GM23338 (cell line): Measurements from ENCODE around the gene RPL29. TPM values are rescaled to one million over a fixed set of nuclear protein-coding genes. Genes with fewer than 3 reads are reported as not detected.

Experiments used
- ATAC-seq: fragments of 200-7000 bp; cut with Tn5 transposase; 3 replicates; pipeline ENCODE4 v1.9.1; 2020
- DNase-seq: peaks from one replicate; pipeline ENCODE4 v3.0.0-alpha.2; 2015; ENCODE audit warnings: low spot score
- H2AFZ ChIP-seq: fragments of 200-600 bp; sonication (generic); 2 replicates; pipeline ENCODE4 v1.8.0; 2016; ENCODE audit warnings: antibody characterized with exemption, mild to moderate bottlenecking, moderate library complexity
- H3F3A ChIP-seq: fragments of 200-600 bp; sonication (generic); replicated peaks from 2 replicates; pipeline ENCODE4 v1.8.0; 2017; ENCODE audit warnings: antibody characterized with exemption, mixed run types, low read depth
- H3K27ac ChIP-seq: fragments of 200-600 bp; sonication (generic); 2 replicates; pipeline ENCODE4 v1.6.1; 2016; ENCODE audit warnings: low read depth
- H3K27me3 ChIP-seq: fragments of 200-600 bp; sonication (generic); 2 replicates; pipeline ENCODE4 v1.8.0; 2016; ENCODE audit warnings: mild to moderate bottlenecking, mixed run types, moderate library complexity; ENCODE audit not compliant: insufficient read depth
- H3K36me3 ChIP-seq: fragments of 200-600 bp; sonication (generic); 2 replicates; pipeline ENCODE4 v1.8.0; 2016; ENCODE audit warnings: mild to moderate bottlenecking; ENCODE audit not compliant: insufficient read depth
- H3K4me1 ChIP-seq: fragments of 200-600 bp; sonication (generic); 2 replicates; pipeline ENCODE4 v1.8.0; 2016; ENCODE audit warnings: mild to moderate bottlenecking, moderate library complexity; ENCODE audit not compliant: insufficient read depth
- H3K4me2 ChIP-seq: fragments of 200-600 bp; sonication (generic); 2 replicates; pipeline ENCODE4 v1.7.1; 2017; ENCODE audit warnings: mixed run types
- H3K4me3 ChIP-seq: fragments of 200-600 bp; sonication (generic); 2 replicates; pipeline ENCODE4 v1.6.1; 2016; ENCODE audit warnings: mixed run types
- H3K79me2 ChIP-seq: fragments of 200-600 bp; sonication (generic); replicated peaks from 2 replicates; pipeline ENCODE4 v1.8.0; 2017; ENCODE audit warnings: mild to moderate bottlenecking; ENCODE audit not compliant: insufficient read depth
- H3K9me2 ChIP-seq: fragments of 200-600 bp; sonication (generic); 2 replicates; pipeline ENCODE4 v1.8.0; 2017; ENCODE audit not compliant: insufficient read depth
- H4K20me1 ChIP-seq: fragments of 200-600 bp; sonication (generic); replicated peaks from 2 replicates; pipeline ENCODE4 v1.8.0; 2017; ENCODE audit warnings: mild to moderate bottlenecking; ENCODE audit not compliant: insufficient read depth
- H3K27ac Mint-ChIP-seq: 2 replicates; pipeline ENCODE4 v1.8.0; 2020; ENCODE audit warnings: inconsistent platforms, mild to moderate bottlenecking, moderate library complexity, mixed read lengths
- H3K27me3 Mint-ChIP-seq: 3 replicates; pipeline ENCODE4 v1.8.0; 2022; ENCODE audit warnings: low read depth, mild to moderate bottlenecking, moderate library complexity, mixed read lengths, inconsistent platforms; ENCODE audit not compliant: insufficient read depth, poor library complexity
- H3K36me3 Mint-ChIP-seq: 3 replicates; pipeline ENCODE4 v1.8.0; 2021; ENCODE audit warnings: low read depth, mild to moderate bottlenecking, inconsistent platforms, moderate library complexity, mixed read lengths
- H3K4me1 Mint-ChIP-seq: 3 replicates; pipeline ENCODE4 v1.8.0; 2020; ENCODE audit warnings: mild to moderate bottlenecking, inconsistent platforms, mixed read lengths
- H3K4me3 Mint-ChIP-seq: 3 replicates; pipeline ENCODE4 v1.8.0; 2021; ENCODE audit warnings: moderate library complexity, mild to moderate bottlenecking, inconsistent platforms, mixed read lengths
- H3K9me3 Mint-ChIP-seq: 3 replicates; pipeline ENCODE4 v1.8.0; 2020; ENCODE audit warnings: moderate library complexity, mild to moderate bottlenecking, inconsistent platforms, mixed read lengths
- CREB1 ChIP-seq: fragments of 250-450 bp; sonication (Bioruptor Pico); IDR thresholded peaks from 2 replicates; pipeline ENCODE4 v1.5.0; 2020; ENCODE audit warnings: low read depth, mild to moderate bottlenecking, moderate library complexity
- EZH2 ChIP-seq: fragments of 200-600 bp; sonication (generic); IDR thresholded peaks from one replicate; pipeline ENCODE4 v1.8.0; 2017; ENCODE audit warnings: antibody characterized with exemption, mild to moderate bottlenecking, low read depth; ENCODE audit not compliant: unreplicated experiment
- EZH2phosphoT487 ChIP-seq: fragments of 200-600 bp; sonication (generic); IDR thresholded peaks from one replicate; pipeline ENCODE4 v1.8.1; 2018; ENCODE audit warnings: antibody characterized with exemption; ENCODE audit not compliant: unreplicated experiment
- JUNB ChIP-seq: IDR thresholded peaks from one replicate; pipeline ENCODE4 v1.6.1; 2016; ENCODE audit warnings: antibody characterized with exemption; ENCODE audit not compliant: unreplicated experiment
- NANOG ChIP-seq: IDR thresholded peaks from 2 replicates; pipeline ENCODE4 v1.6.1; 2016; ENCODE audit warnings: antibody characterized with exemption, borderline replicate concordance
- POLR2AphosphoS5 ChIP-seq: IDR thresholded peaks from 2 replicates; pipeline ENCODE4 v1.6.1; 2016; ENCODE audit warnings: antibody characterized with exemption, low read depth
- STAT1 ChIP-seq: IDR thresholded peaks from one replicate; pipeline ENCODE4 v1.6.1; 2016; ENCODE audit warnings: antibody characterized with exemption; ENCODE audit not compliant: unreplicated experiment
- ZNF114 ChIP-seq: fragments of 250-450 bp; sonication (Bioruptor Pico); IDR thresholded peaks from 2 replicates; pipeline ENCODE4 v1.5.0; 2020; ENCODE audit warnings: mild to moderate bottlenecking, moderate library complexity
- ZNF331 ChIP-seq: fragments of 250-450 bp; sonication (Bioruptor Pico); IDR thresholded peaks from 2 replicates; pipeline ENCODE4 v1.5.0; 2020; ENCODE audit warnings: low read depth, mild to moderate bottlenecking, moderate library complexity
- polyA plus RNA-seq: library from polyadenylated mRNA; unstranded; fragments of >200 nt; fragmentation: Nextera tagmentation; extraction: Ambion mirVana; gene quantifications from 2 replicates; pipeline ENCODE4 v1.2.1, GENCODE V29; 2016
- total RNA-seq: library from RNA; depleted of rRNA; stranded (reverse); fragments of >200 nt; shearing (Covaris generic); gene quantifications from 2 replicates; pipeline ENCODE4 v1.2.3, GENCODE V29; 2014
- TF ChIP-seq, protein P1 (sequence below): IDR thresholded peaks from 2 replicates; pipeline ENCODE4 v1.6.1; 2016; ENCODE audit warnings: antibody characterized with exemption
- TF ChIP-seq, protein P2 (sequence below): IDR thresholded peaks from one replicate; pipeline ENCODE4 v1.6.1; 2018; ENCODE audit warnings: antibody characterized with exemption; ENCODE audit not compliant: unreplicated experiment
- TF ChIP-seq, protein P3 (sequence below), 2 experiments: fragments of 200-600 bp in 1 of 2; sonication (generic) in 1 of 2; conservative IDR thresholded peaks; 2 replicates each; pipeline versions ENCODE4 v1.5.1 to v1.6.1; 2016 to 2017; ENCODE audit warnings: antibody characterized with exemption in 2 of 2, low read depth in 2 of 2, mild to moderate bottlenecking in 2 of 2, moderate library complexity in 1 of 2

Gene RPL29
- total and polyA plus RNA-seq, 2 experiments from 2014 or later = 1,471 to 1,864 TPM

DNA sequence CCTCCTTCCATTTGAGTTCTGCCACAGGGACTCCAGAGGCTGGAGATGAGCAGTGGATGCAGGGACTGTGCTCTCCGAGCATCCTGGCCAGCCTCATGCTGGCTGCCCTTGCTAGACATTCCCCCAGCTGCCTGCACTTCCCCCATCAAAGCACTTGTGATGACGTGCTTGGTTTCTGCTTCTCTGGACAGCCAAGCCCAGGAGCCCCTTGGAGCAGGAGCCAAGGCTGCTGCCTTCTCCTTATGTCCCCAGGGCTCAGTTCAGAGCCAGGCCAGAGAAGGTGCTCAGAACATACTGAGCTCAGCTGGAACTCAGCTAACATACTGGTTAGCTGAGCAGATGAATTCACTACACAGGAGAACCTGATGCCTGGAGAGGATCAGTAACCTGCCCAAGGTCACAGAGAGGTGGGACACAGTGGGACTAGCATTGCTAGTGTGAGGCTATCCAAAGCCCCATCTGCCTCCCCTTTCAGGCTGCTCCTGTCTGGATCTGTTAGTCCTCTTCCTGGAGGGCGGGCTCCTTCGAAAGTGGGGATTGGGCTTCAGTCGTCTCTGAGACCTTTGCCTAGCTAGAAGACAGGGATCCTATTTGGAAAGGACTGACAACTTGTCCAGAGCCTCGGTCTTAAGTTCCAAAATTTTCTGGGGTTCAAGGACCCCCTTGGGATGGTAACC, 32.7 kb downstream of the RPL29 start (continued):
- TF ChIP-seq, protein P1, sequence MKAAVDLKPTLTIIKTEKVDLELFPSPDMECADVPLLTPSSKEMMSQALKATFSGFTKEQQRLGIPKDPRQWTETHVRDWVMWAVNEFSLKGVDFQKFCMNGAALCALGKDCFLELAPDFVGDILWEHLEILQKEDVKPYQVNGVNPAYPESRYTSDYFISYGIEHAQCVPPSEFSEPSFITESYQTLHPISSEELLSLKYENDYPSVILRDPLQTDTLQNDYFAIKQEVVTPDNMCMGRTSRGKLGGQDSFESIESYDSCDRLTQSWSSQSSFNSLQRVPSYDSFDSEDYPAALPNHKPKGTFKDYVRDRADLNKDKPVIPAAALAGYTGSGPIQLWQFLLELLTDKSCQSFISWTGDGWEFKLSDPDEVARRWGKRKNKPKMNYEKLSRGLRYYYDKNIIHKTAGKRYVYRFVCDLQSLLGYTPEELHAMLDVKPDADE = no peak
- TF ChIP-seq CREB1 (CRISPR knock-in tag) (no peak), POLR2AphosphoS5 (no peak), EZH2phosphoT487 (no peak), ZNF331 (CRISPR knock-in tag) (no peak), NANOG (no peak)

DNA sequence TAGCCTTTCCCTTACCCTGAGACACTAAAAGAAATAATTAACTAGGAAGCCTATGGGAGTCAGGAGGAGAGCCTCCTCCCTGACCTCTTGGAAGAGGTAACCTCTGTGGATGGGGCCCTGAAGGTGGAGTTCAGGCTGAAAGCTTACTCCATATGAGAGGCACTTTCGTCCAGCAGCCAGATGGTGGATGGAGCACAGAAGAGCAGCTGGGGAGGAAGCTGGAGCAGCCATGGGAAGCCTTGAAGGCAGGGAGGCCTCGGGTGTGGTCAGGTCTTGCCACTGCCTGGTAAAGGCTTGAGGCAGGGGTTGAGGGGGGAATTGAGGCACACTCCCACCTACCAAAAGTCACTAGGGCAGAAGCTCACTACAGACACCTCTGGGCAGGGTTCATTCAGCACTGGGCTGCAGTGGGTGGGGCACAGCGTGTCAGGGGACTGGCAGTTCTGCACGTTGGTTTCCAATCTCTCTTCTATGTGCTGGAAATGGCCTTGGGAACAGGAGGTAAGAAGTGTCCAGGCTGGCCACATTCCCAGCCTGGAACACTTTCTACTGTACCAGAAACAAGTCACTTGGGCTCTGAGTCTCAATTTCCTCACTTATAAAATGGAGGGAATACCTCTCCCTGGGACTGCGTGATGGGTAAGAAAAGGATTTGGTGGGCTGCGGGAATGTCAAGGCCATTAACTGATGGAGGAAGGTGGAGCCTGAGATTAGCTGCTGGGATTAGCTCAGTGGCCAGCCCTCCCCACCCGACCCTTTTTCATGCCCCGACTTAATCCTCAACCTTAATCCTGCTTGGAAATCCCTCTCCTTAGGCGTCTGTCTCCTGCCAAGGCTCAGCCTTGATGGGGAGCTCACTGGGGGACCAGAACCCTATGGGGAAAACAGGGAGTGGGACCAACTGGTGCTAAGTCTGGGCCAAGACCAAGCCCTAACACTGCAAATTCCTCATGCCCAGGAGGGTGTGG, 33.8 kb downstream of the RPL29 start:
- Histone ChIP-seq H3K36me3 (no peaks in the 10 kb centered on the region), H4K20me1 (no peaks in the 10 kb centered on the region; the same call in 1 of the 2 replicates), H3K27me3 (peaks cover 15% of the 10 kb centered on the region; the same call in 1 of the 2 replicates), H3K27ac (no peak overlapping the region), H3K4me1 (peaks cover 21% of the 10 kb centered on the region; the same call in 1 of the 2 replicates), H3K4me2 (no peak overlapping the region), H3K79me2 (no peaks in the 10 kb centered on the region), H3F3A (0 out of 2 replicates have a peak, but pooled peaks cover 2% of the 10 kb centered on the region), H2AFZ (no peak overlapping the region), H3K4me3 (no peak overlapping the region), H3K9me2 (no peaks in the 10 kb centered on the region)
- Mint-ChIP-seq H3K4me3 (no peak overlapping the region; the same call in 2 of the 3 replicates), H3K36me3 (peaks cover 7% of the 10 kb centered on the region; the same call in 2 of the 3 replicates), H3K27me3 (peaks cover 32% of the 10 kb centered on the region), H3K4me1 (peaks cover 34% of the 10 kb centered on the region), H3K9me3 (no peaks in the 10 kb centered on the region; the same call in 2 of the 3 replicates), H3K27ac (no peak overlapping the region)
- no peak for DNase-seq
- no peak for ATAC-seq
- TF ChIP-seq POLR2AphosphoS5 = no peak
- TF ChIP-seq, protein P2, sequence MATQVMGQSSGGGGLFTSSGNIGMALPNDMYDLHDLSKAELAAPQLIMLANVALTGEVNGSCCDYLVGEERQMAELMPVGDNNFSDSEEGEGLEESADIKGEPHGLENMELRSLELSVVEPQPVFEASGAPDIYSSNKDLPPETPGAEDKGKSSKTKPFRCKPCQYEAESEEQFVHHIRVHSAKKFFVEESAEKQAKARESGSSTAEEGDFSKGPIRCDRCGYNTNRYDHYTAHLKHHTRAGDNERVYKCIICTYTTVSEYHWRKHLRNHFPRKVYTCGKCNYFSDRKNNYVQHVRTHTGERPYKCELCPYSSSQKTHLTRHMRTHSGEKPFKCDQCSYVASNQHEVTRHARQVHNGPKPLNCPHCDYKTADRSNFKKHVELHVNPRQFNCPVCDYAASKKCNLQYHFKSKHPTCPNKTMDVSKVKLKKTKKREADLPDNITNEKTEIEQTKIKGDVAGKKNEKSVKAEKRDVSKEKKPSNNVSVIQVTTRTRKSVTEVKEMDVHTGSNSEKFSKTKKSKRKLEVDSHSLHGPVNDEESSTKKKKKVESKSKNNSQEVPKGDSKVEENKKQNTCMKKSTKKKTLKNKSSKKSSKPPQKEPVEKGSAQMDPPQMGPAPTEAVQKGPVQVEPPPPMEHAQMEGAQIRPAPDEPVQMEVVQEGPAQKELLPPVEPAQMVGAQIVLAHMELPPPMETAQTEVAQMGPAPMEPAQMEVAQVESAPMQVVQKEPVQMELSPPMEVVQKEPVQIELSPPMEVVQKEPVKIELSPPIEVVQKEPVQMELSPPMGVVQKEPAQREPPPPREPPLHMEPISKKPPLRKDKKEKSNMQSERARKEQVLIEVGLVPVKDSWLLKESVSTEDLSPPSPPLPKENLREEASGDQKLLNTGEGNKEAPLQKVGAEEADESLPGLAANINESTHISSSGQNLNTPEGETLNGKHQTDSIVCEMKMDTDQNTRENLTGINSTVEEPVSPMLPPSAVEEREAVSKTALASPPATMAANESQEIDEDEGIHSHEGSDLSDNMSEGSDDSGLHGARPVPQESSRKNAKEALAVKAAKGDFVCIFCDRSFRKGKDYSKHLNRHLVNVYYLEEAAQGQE = no peak
- no peak for TF ChIP-seq CREB1 (CRISPR knock-in tag)
- no peak for TF ChIP-seq NANOG
- TF ChIP-seq EZH2phosphoT487 = no peak
- TF ChIP-seq, protein P3, sequence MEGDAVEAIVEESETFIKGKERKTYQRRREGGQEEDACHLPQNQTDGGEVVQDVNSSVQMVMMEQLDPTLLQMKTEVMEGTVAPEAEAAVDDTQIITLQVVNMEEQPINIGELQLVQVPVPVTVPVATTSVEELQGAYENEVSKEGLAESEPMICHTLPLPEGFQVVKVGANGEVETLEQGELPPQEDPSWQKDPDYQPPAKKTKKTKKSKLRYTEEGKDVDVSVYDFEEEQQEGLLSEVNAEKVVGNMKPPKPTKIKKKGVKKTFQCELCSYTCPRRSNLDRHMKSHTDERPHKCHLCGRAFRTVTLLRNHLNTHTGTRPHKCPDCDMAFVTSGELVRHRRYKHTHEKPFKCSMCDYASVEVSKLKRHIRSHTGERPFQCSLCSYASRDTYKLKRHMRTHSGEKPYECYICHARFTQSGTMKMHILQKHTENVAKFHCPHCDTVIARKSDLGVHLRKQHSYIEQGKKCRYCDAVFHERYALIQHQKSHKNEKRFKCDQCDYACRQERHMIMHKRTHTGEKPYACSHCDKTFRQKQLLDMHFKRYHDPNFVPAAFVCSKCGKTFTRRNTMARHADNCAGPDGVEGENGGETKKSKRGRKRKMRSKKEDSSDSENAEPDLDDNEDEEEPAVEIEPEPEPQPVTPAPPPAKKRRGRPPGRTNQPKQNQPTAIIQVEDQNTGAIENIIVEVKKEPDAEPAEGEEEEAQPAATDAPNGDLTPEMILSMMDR (conservative IDR thresholded peaks at IDR 0.05; ENCODE audit: low read depth in 2 of 2) = no peak
- TF ChIP-seq, protein P1 = no peak
- TF ChIP-seq STAT1 = no peak
- TF ChIP-seq ZNF114 (CRISPR knock-in tag) = no peak
- TF ChIP-seq JUNB = no peak
- no peak for TF ChIP-seq EZH2
- no peak for TF ChIP-seq ZNF331 (CRISPR knock-in tag)
